Measurements from ENCODE around the gene PHC2. TPM values are rescaled to one million over a fixed set of nuclear protein-coding genes. Genes with fewer than 3 reads are reported as not detected.

PHC2 gene
- total RNA-seq, 1 donor from 2014 or later, result 135 TPM

DNA sequence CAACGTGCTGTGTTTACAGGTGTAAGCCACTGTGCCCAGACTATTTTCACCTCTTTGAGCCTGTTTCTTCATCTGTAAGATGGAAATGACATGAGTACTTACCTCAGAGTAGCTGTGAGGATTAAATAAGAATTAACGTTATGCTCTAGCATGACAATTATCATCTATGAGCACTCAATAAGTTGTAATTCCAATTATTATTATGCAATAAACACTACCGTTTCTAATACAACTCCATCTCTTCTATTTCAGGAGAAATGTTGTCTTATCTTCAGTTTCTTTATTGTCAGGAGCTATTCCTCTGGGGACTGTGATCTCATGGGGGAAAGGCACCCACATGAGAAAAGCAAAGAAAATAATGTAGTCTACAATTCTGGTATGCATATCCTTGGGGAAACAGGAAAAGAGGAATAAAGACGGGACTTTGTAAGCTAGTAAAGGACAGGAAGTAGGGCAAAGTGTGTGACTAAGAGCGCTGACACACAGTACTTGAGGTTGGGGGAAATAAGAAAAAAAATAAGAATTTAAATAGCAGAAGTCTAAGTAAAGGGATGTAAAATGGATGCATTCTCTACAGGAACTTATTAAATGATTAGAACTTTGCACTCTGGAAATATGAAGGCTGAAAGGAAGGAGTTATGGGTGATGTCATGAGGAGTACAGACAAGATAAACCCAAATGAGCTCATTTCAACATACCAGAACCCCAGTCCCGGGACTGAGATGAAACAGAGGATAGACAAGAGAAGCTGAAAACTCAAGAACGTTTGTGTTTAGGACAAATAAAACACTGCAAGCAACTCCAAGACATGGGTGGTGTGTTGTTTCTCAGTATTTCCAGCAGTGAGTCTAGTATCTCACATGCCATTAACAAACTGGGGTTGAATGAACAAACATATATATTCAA is 9.8 kb downstream of the PHC2 start:
- Mint-ChIP-seq H3K36me3 (ENCODE audit: insufficient read depth) (peaks cover 5% of the 10 kb centered on the region), H3K4me3 (ENCODE audit: low read depth) (no peak overlapping the region), H3K27me3 (no peaks in the 10 kb centered on the region), H3K27ac (no peak overlapping the region), H3K9me3 (ENCODE audit: low read depth) (peaks cover 17% of the 10 kb centered on the region), H3K4me1 (ENCODE audit: low read depth) (peaks cover 8% of the 10 kb centered on the region)
- TF ChIP-seq, protein P1, sequence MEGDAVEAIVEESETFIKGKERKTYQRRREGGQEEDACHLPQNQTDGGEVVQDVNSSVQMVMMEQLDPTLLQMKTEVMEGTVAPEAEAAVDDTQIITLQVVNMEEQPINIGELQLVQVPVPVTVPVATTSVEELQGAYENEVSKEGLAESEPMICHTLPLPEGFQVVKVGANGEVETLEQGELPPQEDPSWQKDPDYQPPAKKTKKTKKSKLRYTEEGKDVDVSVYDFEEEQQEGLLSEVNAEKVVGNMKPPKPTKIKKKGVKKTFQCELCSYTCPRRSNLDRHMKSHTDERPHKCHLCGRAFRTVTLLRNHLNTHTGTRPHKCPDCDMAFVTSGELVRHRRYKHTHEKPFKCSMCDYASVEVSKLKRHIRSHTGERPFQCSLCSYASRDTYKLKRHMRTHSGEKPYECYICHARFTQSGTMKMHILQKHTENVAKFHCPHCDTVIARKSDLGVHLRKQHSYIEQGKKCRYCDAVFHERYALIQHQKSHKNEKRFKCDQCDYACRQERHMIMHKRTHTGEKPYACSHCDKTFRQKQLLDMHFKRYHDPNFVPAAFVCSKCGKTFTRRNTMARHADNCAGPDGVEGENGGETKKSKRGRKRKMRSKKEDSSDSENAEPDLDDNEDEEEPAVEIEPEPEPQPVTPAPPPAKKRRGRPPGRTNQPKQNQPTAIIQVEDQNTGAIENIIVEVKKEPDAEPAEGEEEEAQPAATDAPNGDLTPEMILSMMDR (IDR thresholded peaks at IDR 0.05; ENCODE audit: unreplicated experiment), result no peak
- no peak for DNase-seq (ENCODE audit: low spot score, unreplicated experiment)

DNA sequence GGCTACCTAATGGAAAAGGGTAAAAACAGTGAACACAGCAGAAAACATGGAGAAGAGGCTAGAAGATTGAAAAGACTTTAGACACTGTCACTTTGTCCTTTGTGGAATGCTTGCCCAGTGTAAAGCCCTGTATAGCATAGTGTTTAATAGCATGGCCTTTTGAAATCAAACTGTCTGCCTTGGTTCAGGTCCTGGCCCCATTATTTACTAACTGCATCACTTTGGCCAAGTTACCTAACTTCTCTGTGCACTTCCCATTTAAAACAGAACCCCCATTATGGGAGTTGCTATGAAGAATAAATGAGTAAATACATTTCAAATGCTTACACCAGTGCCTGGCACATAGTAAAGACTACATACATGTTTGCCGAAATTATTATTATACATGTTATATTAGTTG is 12.1 kb downstream of the PHC2 start:
- peaks cover 12% of the 10 kb centered on the region for H3K36me3 Mint-ChIP-seq (ENCODE audit: insufficient read depth)
- DNase-seq (ENCODE audit: low spot score, unreplicated experiment), result no peak
- TF ChIP-seq, protein P1 (IDR thresholded peaks at IDR 0.05; ENCODE audit: unreplicated experiment), result no peak
- peaks cover 29% of the 10 kb centered on the region for H3K9me3 Mint-ChIP-seq (ENCODE audit: low read depth)
- H3K27me3 Mint-ChIP-seq, result no peaks in the 10 kb centered on the region
- no peak overlapping the region for H3K27ac Mint-ChIP-seq
- no peak overlapping the region for H3K4me3 Mint-ChIP-seq (ENCODE audit: low read depth)
- peaks cover 1% of the 10 kb centered on the region for H3K4me1 Mint-ChIP-seq (ENCODE audit: low read depth)

DNA sequence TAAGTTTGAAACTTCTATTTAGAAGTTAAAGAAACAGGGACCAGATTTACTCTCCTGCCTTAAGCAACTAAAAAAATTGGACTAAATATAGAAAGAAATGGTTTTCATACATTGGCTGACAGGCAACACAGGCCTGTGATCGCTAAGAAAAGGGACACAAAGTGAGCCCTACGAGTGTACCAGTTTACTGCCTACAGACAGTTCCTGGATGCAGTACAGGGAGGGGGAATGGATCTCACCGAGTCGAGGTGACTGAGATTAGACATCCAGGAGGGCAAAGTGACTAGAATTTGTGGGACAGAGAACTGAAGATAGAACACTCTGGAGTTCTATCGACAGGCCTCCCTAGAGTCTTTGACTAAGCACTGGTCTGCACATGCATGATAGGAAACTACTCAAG is 16.0 kb downstream of the PHC2 start:
- H3K27ac Mint-ChIP-seq, result no peak overlapping the region
- TF ChIP-seq, protein P1 (IDR thresholded peaks at IDR 0.05; ENCODE audit: unreplicated experiment), result no peak
- H3K4me1 Mint-ChIP-seq (ENCODE audit: low read depth), result peaks cover 4% of the 10 kb centered on the region
- no peak for DNase-seq (ENCODE audit: low spot score, unreplicated experiment)
- peaks cover 12% of the 10 kb centered on the region for H3K36me3 Mint-ChIP-seq (ENCODE audit: insufficient read depth)
- no peaks in the 10 kb centered on the region for H3K27me3 Mint-ChIP-seq
- H3K4me3 Mint-ChIP-seq (ENCODE audit: low read depth), result no peak overlapping the region
- peaks cover 31% of the 10 kb centered on the region for H3K9me3 Mint-ChIP-seq (ENCODE audit: low read depth)

DNA sequence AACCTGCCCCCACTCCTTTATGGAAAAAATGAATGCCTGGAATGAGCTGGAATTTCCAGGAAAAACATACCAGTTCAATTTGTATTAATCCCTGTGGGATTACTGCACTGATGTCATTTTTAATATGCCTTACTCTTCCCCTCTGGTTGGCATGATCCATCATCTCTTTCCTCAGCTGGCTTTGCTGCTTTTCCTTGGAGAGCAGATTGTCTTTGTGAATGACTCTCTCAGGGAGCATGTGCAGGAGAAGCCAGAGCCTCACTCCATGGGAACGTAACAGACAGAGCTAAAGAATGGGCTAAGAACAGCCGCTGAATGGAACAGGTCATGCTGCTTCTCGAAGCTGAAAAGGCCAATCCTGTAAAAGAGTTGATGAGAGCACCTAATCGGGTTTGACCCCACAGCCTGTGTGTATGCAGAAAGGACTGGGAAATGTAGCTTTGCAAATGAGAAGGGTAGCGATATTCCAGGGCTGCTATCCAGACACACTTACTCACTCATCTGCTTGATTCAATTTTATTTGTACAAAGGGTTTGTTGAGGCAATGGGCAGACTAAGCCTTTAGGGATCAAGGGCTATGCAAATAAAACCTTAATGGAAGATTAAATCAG is 20.7 kb downstream of the PHC2 start:
- H3K9me3 Mint-ChIP-seq (ENCODE audit: low read depth), result peaks cover 11% of the 10 kb centered on the region
- no peak for DNase-seq (ENCODE audit: low spot score, unreplicated experiment)
- no peak overlapping the region for H3K27ac Mint-ChIP-seq

DNA sequence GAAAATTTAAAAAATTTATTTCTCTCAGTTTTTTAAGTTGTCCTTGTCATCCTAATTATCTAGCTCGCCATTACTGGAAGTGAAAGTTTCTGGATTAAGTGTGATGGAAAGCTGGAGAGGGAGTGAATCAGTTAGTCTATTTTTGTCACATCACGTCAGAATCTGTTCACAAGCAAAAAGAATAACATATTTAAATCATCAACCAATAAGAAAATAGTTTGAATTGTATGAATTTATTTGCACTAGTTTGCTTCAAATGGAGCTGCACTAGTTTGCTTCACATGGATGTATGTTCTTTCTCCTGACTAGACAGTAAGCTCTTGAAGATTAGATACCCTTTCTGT is 22.8 kb downstream of the PHC2 start:
- H3K27ac Mint-ChIP-seq, result no peak overlapping the region
- no peaks in the 10 kb centered on the region for H3K27me3 Mint-ChIP-seq
- no peak for DNase-seq (ENCODE audit: low spot score, unreplicated experiment)
- no peak overlapping the region for H3K4me3 Mint-ChIP-seq (ENCODE audit: low read depth)
- peaks cover 4% of the 10 kb centered on the region for H3K4me1 Mint-ChIP-seq (ENCODE audit: low read depth)
- peaks cover 6% of the 10 kb centered on the region for H3K9me3 Mint-ChIP-seq (ENCODE audit: low read depth)
- H3K36me3 Mint-ChIP-seq (ENCODE audit: insufficient read depth), result no peaks in the 10 kb centered on the region
- TF ChIP-seq, protein P1 (IDR thresholded peaks at IDR 0.05; ENCODE audit: unreplicated experiment), result no peak

More for the DNA sequence above, 20.7 kb downstream of the PHC2 start:
- TF ChIP-seq, protein P1 (IDR thresholded peaks at IDR 0.05; ENCODE audit: unreplicated experiment), result no peak
- Mint-ChIP-seq H3K4me1 (ENCODE audit: low read depth) (peaks cover 4% of the 10 kb centered on the region), H3K4me3 (ENCODE audit: low read depth) (no peak overlapping the region), H3K27me3 (no peaks in the 10 kb centered on the region), H3K36me3 (ENCODE audit: insufficient read depth) (peaks cover 4% of the 10 kb centered on the region)

Measured in progenitor cell of endocrine pancreas (in vitro differentiated cells).